Chondrocyte (in vitro differentiated cells): Measurements from ENCODE around the gene PTGES2. TPM values are rescaled to one million over a fixed set of nuclear protein-coding genes. Genes with fewer than 3 reads are reported as not detected.

Experiments used
- DNase-seq: peaks from one replicate; pipeline ENCODE4 v3.0.0; 2021; ENCODE audit warnings: mixed read lengths, low spot score
- H3K27ac Mint-ChIP-seq: one replicate; pipeline ENCODE4 v1.8.0; 2021; ENCODE audit warnings: mild to moderate bottlenecking, moderate library complexity, mixed read lengths; ENCODE audit not compliant: unreplicated experiment
- H3K27me3 Mint-ChIP-seq: 2 replicates; pipeline ENCODE4 v1.8.0; 2021; ENCODE audit warnings: low read depth, mixed read lengths
- H3K36me3 Mint-ChIP-seq: 2 replicates; pipeline ENCODE4 v1.8.0; 2021; ENCODE audit warnings: low read depth, mixed read lengths
- H3K4me1 Mint-ChIP-seq: 2 replicates; pipeline ENCODE4 v1.8.0; 2021; ENCODE audit warnings: low read depth, mild to moderate bottlenecking, mixed read lengths
- H3K4me3 Mint-ChIP-seq: one replicate; pipeline ENCODE4 v1.8.0; 2021; ENCODE audit warnings: mild to moderate bottlenecking, moderate library complexity, mixed read lengths; ENCODE audit not compliant: unreplicated experiment
- H3K9me3 Mint-ChIP-seq: 2 replicates; pipeline ENCODE4 v1.8.0; 2021; ENCODE audit warnings: low read depth, mixed read lengths
- CTCF ChIP-seq: fragments of 200-600 bp; sonication (generic); IDR thresholded peaks from 2 replicates; pipeline ENCODE4 v1.5.0; 2021; ENCODE audit warnings: antibody characterized with exemption, mild to moderate bottlenecking, moderate library complexity
- total RNA-seq: library from RNA; stranded (reverse); gene quantifications from 3 replicates; pipeline ENCODE4 v1.2.1, GENCODE V29; 2021

The PTGES2 gene
- total RNA-seq, 1 donor from 2014 or later: 49.3 TPM

GRCh38 chr9:128121466-128121810 lies 6.1 kb downstream of the PTGES2 start:
- Mint-ChIP-seq H3K9me3 (no peaks in the 10 kb centered on the region), H3K4me3 (no peak overlapping the region), H3K27ac (no peak overlapping the region), H3K4me1 (peaks cover 27% of the 10 kb centered on the region), H3K36me3 (peaks cover 1% of the 10 kb centered on the region), H3K27me3 (no peaks in the 10 kb centered on the region)
- no peak for TF ChIP-seq CTCF
- no peak for DNase-seq

GRCh38 chr9:128120741-128121465 lies 6.6 kb downstream of the PTGES2 start:
- DNase-seq: peak; percentile 80
- no peak for TF ChIP-seq CTCF
- no peak overlapping the region for H3K4me3 Mint-ChIP-seq
- peaks cover 1% of the 10 kb centered on the region for H3K36me3 Mint-ChIP-seq
- no peaks in the 10 kb centered on the region for H3K27me3 Mint-ChIP-seq
- no peak overlapping the region for H3K27ac Mint-ChIP-seq
- no peaks in the 10 kb centered on the region for H3K9me3 Mint-ChIP-seq
- peaks cover 22% of the 10 kb centered on the region for H3K4me1 Mint-ChIP-seq

- no peaks in the 10 kb centered on the region for H3K27me3 Mint-ChIP-seq
- peaks cover 1% of the 10 kb centered on the region for H3K36me3 Mint-ChIP-seq
Measured at GRCh38 chr9:128120061-128120740, 7.3 kb downstream of the PTGES2 start.

GRCh38 chr9:128118971-128119665 lies 8.4 kb downstream of the PTGES2 start:
- Mint-ChIP-seq H3K36me3 (peaks cover 1% of the 10 kb centered on the region), H3K4me1 (peaks cover 11% of the 10 kb centered on the region), H3K27me3 (no peaks in the 10 kb centered on the region), H3K27ac (no peak overlapping the region), H3K4me3 (no peak overlapping the region), H3K9me3 (no peaks in the 10 kb centered on the region)
- peak; percentile 40 for DNase-seq
- no peak for TF ChIP-seq CTCF

More at GRCh38 chr9:128120061-128120740, 7.3 kb downstream of the PTGES2 start:
- no peak for TF ChIP-seq CTCF
- DNase-seq: peak; percentile 82
- Mint-ChIP-seq H3K9me3 (no peaks in the 10 kb centered on the region), H3K4me3 (no peak overlapping the region), H3K4me1 (peaks cover 15% of the 10 kb centered on the region), H3K27ac (no peak overlapping the region)

- peaks cover 3% of the 10 kb centered on the region for H3K36me3 Mint-ChIP-seq
- H3K4me3 Mint-ChIP-seq: no peak overlapping the region
- DNase-seq: peak; percentile 6
- no peak for TF ChIP-seq CTCF
- H3K4me1 Mint-ChIP-seq: peaks cover 11% of the 10 kb centered on the region
- no peaks in the 10 kb centered on the region for H3K9me3 Mint-ChIP-seq
- no peak overlapping the region for H3K27ac Mint-ChIP-seq
- H3K27me3 Mint-ChIP-seq: no peaks in the 10 kb centered on the region
Measured at GRCh38 chr9:128118472-128118857, 9.1 kb downstream of the PTGES2 start.
